Body of pancreas (tissue), 4 donors: ENCODE results near the gene SMYD1. TPM values are rescaled to one million over a fixed set of nuclear protein-coding genes. Genes with fewer than 3 reads are reported as not detected.

Source experiments
- ATAC-seq: fragments of 150-250 bp; one replicate; pipeline ENCODE4 v1.9.1; 2016
- DNase-seq, 4 donors: peaks; one replicate each; pipeline ENCODE4 v3.0.0-alpha.2; 2019
- H3K27ac ChIP-seq, 4 donors: fragments of 200-600 bp; sonication (generic); 1 replicate in 3 of 4; 2 replicates in 1 of 4; pipeline versions ENCODE4 v1.5.1 to v1.6.1; 2016 to 2019; ENCODE audit warnings: mild to moderate bottlenecking in 1 of 4, mixed read lengths in 1 of 4, moderate library complexity in 1 of 4
- H3K27me3 ChIP-seq, 2 donors: fragments of 200-600 bp; sonication (generic); one replicate each; pipeline ENCODE4 v1.6.0; 2016; ENCODE audit warnings: mild to moderate bottlenecking in 1 of 2
- H3K36me3 ChIP-seq, 2 donors: fragments of 200-600 bp; sonication (generic); replicated peaks in 1 of 2; 2 replicates each; pipeline ENCODE4 v1.5.1; 2016; ENCODE audit warnings: low read depth in 2 of 2; ENCODE audit not compliant: insufficient read depth in 1 of 2
- H3K4me1 ChIP-seq: fragments of 200-600 bp; sonication (generic); one replicate; pipeline ENCODE4 v1.6.0; 2016
- H3K4me3 ChIP-seq, 2 donors: fragments of 200-600 bp; sonication (generic); 1 replicate in 1 of 2; 2 replicates in 1 of 2; pipeline ENCODE4 v1.5.1; 2016 to 2019
- H3K9me3 ChIP-seq, 3 donors: fragments of 200-600 bp; sonication (generic); 1 replicate in 2 of 3; 2 replicates in 1 of 3; pipeline ENCODE4 v1.5.1; 2016
- CTCF ChIP-seq, 7 experiments: fragments of 450-650 bp in 4 of 7; fragments of 200-600 bp in 3 of 7; sonication (generic) in 3 of 7; IDR thresholded peaks; one replicate each; pipeline ENCODE4 v1.5.1; 2016 to 2019; ENCODE audit warnings: antibody characterized with exemption in 7 of 7
- POLR2A ChIP-seq, 3 donors: fragments of 450-650 bp; IDR thresholded peaks; one replicate each; pipeline ENCODE4 v1.6.1; 2016; ENCODE audit warnings: antibody characterized with exemption in 3 of 3, mild to moderate bottlenecking in 2 of 3
- WGBS, 2 donors: methylation state at CpG; one replicate each; pipeline ENCODE4 v1.1.5; 2017; 5-methylcytosine and 5-hydroxymethylcytosine counted together
- intact Hi-C: fragments of 100-400 bp; cut with DNase I; formaldehyde crosslinking; loops from one replicate; pipeline ENCODE4 v1.15.1; 2023
- total RNA-seq, 2 donors: library from RNA; depleted of rRNA; stranded (reverse); fragments of >200 nt; gene quantifications; one replicate each; pipeline ENCODE4 v1.1.0, GENCODE V29; 2016

Gene SMYD1
- total RNA-seq, 2 donors from 2014 or later, result not detected

- no peaks in the 10 kb centered on the region for H3K4me1 ChIP-seq
- no peak for TF ChIP-seq CTCF (IDR thresholded peaks at IDR 0.05)
- TF ChIP-seq POLR2A (IDR thresholded peaks at IDR 0.05), result no peak
- DNase-seq, result no peak
- ATAC-seq, result no peak
- no peaks in the 10 kb centered on the region for H3K9me3 ChIP-seq
- no peak overlapping the region for H3K27ac ChIP-seq
- no peak overlapping the region for H3K4me3 ChIP-seq
- H3K27me3 ChIP-seq, result no peaks in the 10 kb centered on the region
- WGBS, 2 donors, result 54 to 55% methylated on average over 5 of the region's 5 CpGs
- H3K36me3 ChIP-seq, result no peaks in the 10 kb centered on the region
- intact Hi-C loops, result no loop called here
Observed at GRCh38 chr2:88099798-88100488, 32.3 kb downstream of the SMYD1 start.

DNA sequence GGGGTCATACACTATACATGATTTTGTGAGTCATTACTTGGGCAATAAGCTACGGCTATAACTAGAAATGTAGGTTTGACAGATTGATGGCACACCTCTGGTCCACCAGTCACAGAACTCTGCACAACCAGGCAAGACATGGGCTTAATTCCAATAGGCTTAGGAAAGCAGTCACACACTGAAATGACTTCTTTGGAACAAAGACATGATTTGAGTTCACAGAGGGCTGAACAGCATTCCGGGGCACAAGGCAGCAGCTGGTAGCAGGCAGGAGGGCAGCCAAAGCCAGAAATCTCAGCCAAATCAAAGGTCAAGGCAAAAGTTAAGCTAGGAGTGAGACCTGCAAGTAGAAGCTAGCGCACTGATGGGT, 32.8 kb downstream of the SMYD1 start:
- Histone ChIP-seq H3K27ac (no peak overlapping the region), H3K4me3 (no peak overlapping the region), H3K4me1 (no peaks in the 10 kb centered on the region), H3K27me3 (no peaks in the 10 kb centered on the region), H3K36me3 (no peaks in the 10 kb centered on the region), H3K9me3 (no peaks in the 10 kb centered on the region)
- intact Hi-C loops, result no loop called here
- WGBS, 2 donors, result 57 to 61% methylated on average over 3 of the region's 3 CpGs
- TF ChIP-seq CTCF (IDR thresholded peaks at IDR 0.05) (no peak), POLR2A (IDR thresholded peaks at IDR 0.05) (no peak)
- DNase-seq, result no peak
- ATAC-seq, result no peak

DNA sequence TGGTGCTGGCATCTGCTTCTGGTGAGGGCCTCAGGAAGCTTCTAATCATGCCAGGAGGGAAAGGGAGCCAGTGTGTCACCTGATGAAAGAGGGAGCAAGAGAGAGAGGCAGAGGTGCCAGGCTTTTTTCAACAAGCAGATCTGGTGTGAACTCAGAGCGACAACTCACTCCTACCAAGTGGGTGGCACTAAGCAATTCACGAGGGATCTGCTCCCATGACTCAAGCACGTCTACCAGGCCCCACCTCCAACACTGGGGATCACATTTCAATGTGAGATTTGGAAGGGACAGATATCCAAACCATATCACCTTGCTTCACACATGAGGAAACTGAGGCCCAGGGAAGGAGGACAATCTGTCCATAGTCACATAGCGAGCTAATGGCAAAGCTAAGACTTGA, 41.2 kb downstream of the SMYD1 start:
- no peaks in the 10 kb centered on the region for H3K36me3 ChIP-seq

DNA sequence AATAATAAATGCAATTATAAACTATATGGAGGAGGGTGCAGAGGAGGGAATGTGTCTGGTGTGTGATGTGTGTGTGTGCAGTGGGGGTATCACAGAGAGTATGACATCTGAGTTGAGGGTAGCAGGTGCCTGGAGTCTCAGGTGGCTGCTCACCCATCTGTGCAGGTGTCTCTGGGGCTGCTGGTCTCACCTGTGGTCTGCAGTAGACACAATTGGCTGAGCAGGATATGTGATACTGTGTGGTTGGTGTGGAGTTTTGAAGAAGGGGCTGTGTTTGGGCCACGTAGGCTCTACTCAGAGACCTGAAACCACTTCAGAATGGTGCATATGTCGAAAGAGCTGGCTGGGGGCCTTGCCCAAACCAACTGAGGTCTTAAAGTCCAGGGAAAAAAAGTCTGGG, 43.2 kb downstream of the SMYD1 start:
- Histone ChIP-seq H3K4me3 (no peak overlapping the region), H3K27ac (no peak overlapping the region), H3K4me1 (no peaks in the 10 kb centered on the region), H3K27me3 (no peaks in the 10 kb centered on the region), H3K9me3 (no peaks in the 10 kb centered on the region), H3K36me3 (no peaks in the 10 kb centered on the region)
- intact Hi-C loops, result no loop called here
- TF ChIP-seq POLR2A (IDR thresholded peaks at IDR 0.05) (no peak), CTCF (IDR thresholded peaks at IDR 0.05) (no peak)
- 69 to 87% methylated on average over 2 of the region's 2 CpGs for WGBS, 2 donors
- no peak for DNase-seq
- ATAC-seq, result no peak

More for the DNA sequence above, 41.2 kb downstream of the SMYD1 start:
- intact Hi-C loops, result no loop called here
- H3K27ac ChIP-seq, result no peak overlapping the region
- TF ChIP-seq CTCF (IDR thresholded peaks at IDR 0.05) (no peak), POLR2A (IDR thresholded peaks at IDR 0.05) (no peak)
- DNase-seq, result no peak
- no peak for ATAC-seq
- no peak overlapping the region for H3K4me3 ChIP-seq
- no peaks in the 10 kb centered on the region for H3K9me3 ChIP-seq
- no peaks in the 10 kb centered on the region for H3K27me3 ChIP-seq
- no peaks in the 10 kb centered on the region for H3K4me1 ChIP-seq
- WGBS, 2 donors, result 63 to 78% methylated on average over 3 to 4 of the region's 4 CpGs

DNA sequence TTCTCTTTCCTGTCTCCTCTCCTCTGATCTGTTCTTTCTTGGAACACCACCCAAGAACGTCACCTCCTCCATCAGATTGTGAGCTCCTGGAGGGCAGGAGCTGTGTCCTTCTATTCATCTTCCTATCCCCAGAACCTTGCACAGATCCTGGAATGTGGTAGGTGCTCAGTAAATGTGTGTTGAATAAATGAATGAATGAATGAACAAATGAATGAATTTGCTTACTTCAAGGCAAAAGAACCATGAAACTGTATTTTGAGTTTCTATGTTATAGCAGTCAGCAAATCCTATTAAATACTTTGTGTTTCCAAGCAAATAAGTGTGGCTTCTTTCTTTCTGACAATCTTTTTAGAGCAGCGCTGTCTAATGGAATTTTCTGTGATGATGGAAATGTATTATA, 45.4 kb downstream of the SMYD1 start:
- no peak for DNase-seq
- Histone ChIP-seq H3K9me3 (no peaks in the 10 kb centered on the region), H3K27ac (no peak overlapping the region), H3K27me3 (no peaks in the 10 kb centered on the region), H3K4me3 (no peak overlapping the region), H3K4me1 (no peaks in the 10 kb centered on the region), H3K36me3 (no peaks in the 10 kb centered on the region)
- ATAC-seq, result no peak
- 51 to 66% methylated on average over 2 of the region's 2 CpGs for WGBS, 2 donors
- intact Hi-C loops, result no loop called here
- TF ChIP-seq CTCF (IDR thresholded peaks at IDR 0.05) (no peak), POLR2A (IDR thresholded peaks at IDR 0.05) (no peak)
